Fibroblast of mammary gland (primary cell): Measurements from ENCODE around the gene HES3.
A peak's percentile ranks its signal among the peaks of the same experiment; 100 is the strongest.

Source experiments
- DNase-seq: peaks from one replicate; pipeline ENCODE4 v3.0.0-alpha.2; 2010; ENCODE audit warnings: low read depth
- H3K4me3 ChIP-seq: 2 replicates; pipeline ENCODE4 v1.5.1; 2011; ENCODE audit warnings: low read depth, mild to moderate bottlenecking, low read length, moderate library complexity; ENCODE audit not compliant: control insufficient read depth
- CTCF ChIP-seq: conservative IDR thresholded peaks from 2 replicates; pipeline ENCODE4 v1.5.1; 2011; ENCODE audit warnings: low read depth, low read length, inconsistent platforms; ENCODE audit not compliant: control insufficient read depth, insufficient read depth

Gene HES3

GRCh38 chr1:6279066-6279465 lies 35.1 kb downstream of the HES3 start:
- no peak for DNase-seq
- TF ChIP-seq CTCF, result no peak

GRCh38 chr1:6279613-6280383 lies 35.8 kb downstream of the HES3 start:
- H3K4me3 ChIP-seq, result no peak overlapping the region
- DNase-seq, result no peak
- TF ChIP-seq CTCF, result no peak

More at GRCh38 chr1:6279066-6279465, 35.1 kb downstream of the HES3 start:
- no peak overlapping the region for H3K4me3 ChIP-seq

- no peak overlapping the region for H3K4me3 ChIP-seq
- DNase-seq, result no peak
- peak; percentile 36 for TF ChIP-seq CTCF
These were observed 36.9 kb downstream of the HES3 start for GRCh38 chr1:6280761-6281451.

- no peak for TF ChIP-seq CTCF
- DNase-seq, result no peak
- H3K4me3 ChIP-seq, result no peak overlapping the region
These were observed 37.8 kb downstream of the HES3 start for GRCh38 chr1:6281511-6282402.

GRCh38 chr1:6282577-6283270 lies 38.7 kb downstream of the HES3 start:
- no peak for DNase-seq
- TF ChIP-seq CTCF, result no peak
- H3K4me3 ChIP-seq, result no peak overlapping the region

GRCh38 chr1:6285336-6285735 lies 41.4 kb downstream of the HES3 start:
- H3K4me3 ChIP-seq, result no peak overlapping the region
- TF ChIP-seq CTCF, result no peak
- DNase-seq, result no peak
